H1 (cell line): ENCODE data around the gene RHBDF1. TPM values are rescaled to one million over a fixed set of nuclear protein-coding genes. Genes with fewer than 3 reads are reported as not detected.

Experiments used
- CREB1 ChIP-seq: IDR thresholded peaks from 2 replicates; pipeline ENCODE4 v1.6.1; 2012; ENCODE audit warnings: inconsistent platforms
- GABPA ChIP-seq: IDR thresholded peaks from 2 replicates; pipeline ENCODE4 v1.6.1; 2011; ENCODE audit warnings: mild to moderate bottlenecking, low read length, moderate library complexity, borderline replicate concordance; ENCODE audit not compliant: insufficient read depth
- HDAC2 ChIP-seq, 2 experiments: fragments of 300-600 bp in 1 of 2; sonication (generic) in 1 of 2; IDR thresholded peaks; 2 replicates each; pipeline ENCODE4 v1.6.1; 2011 to 2012; ENCODE audit warnings: low read depth in 2 of 2, low read length in 2 of 2, mild to moderate bottlenecking in 2 of 2, moderate library complexity in 2 of 2, borderline replicate concordance in 1 of 2, inconsistent platforms in 1 of 2
- KDM1A ChIP-seq: fragments of 200-600, 300-600 bp; sonication (generic); IDR thresholded peaks from 2 replicates; pipeline ENCODE4 v1.7.1; 2016; ENCODE audit warnings: mild to moderate bottlenecking, low read length, borderline replicate concordance
- RBBP5 ChIP-seq: IDR thresholded peaks from 2 replicates; pipeline ENCODE4 v1.7.1; 2012; ENCODE audit warnings: low read depth, mild to moderate bottlenecking, inconsistent platforms, low read length, moderate library complexity, borderline replicate concordance
- SIX5 ChIP-seq: IDR thresholded peaks from 2 replicates; pipeline ENCODE4 v1.6.1; 2011; ENCODE audit warnings: mild to moderate bottlenecking, low read depth, low read length
- SP2 ChIP-seq: IDR thresholded peaks from 2 replicates; pipeline ENCODE4 v1.6.1; 2012; ENCODE audit warnings: mild to moderate bottlenecking, low read length, inconsistent platforms
- SUZ12 ChIP-seq: fragments of 200-600 bp; sonication (generic); IDR thresholded peaks from 2 replicates; pipeline ENCODE4 v1.6.1; 2012; ENCODE audit warnings: mild to moderate bottlenecking, inconsistent platforms, low read length, moderate library complexity, mixed read lengths
- polyA plus RNA-seq, 7 experiments: library from polyadenylated mRNA; depleted of rRNA in 3 of 7; stranded (reverse) in 5 of 7; unstranded in 2 of 7; fragments of >200 nt in 5 of 7; fragments of 200-250 nt in 2 of 7; gene quantifications; 1 replicate in 5 of 7; 2 replicates in 1 of 7; 4 replicates in 1 of 7; pipeline versions ENCODE4 v1.2.1 to v1.2.3, GENCODE V29; 2011 to 2013; ENCODE audit warnings: missing spikeins in 2 of 7, mixed read lengths in 2 of 7
- total RNA-seq: library from RNA; stranded (reverse); fragmentation: NEBNext Ultra II Directional; extraction: Animal tissue kit (Norgen Biotek cat#: 25700); gene quantifications from 2 replicates; pipeline ENCODE4 v1.2.1, GENCODE V29; 2021
- TF ChIP-seq, protein P1 (sequence below): fragments of 300-600 bp; sonication (generic); IDR thresholded peaks from 2 replicates; pipeline ENCODE4 v1.7.1; 2012; ENCODE audit warnings: low read length, moderate library complexity, mild to moderate bottlenecking, inconsistent platforms; ENCODE audit not compliant: insufficient replicate concordance
- TF ChIP-seq, protein P2 (sequence below): IDR thresholded peaks from 2 replicates; pipeline ENCODE4 v1.6.1; 2012; ENCODE audit warnings: low read length, inconsistent platforms

Gene RHBDF1
- total and polyA plus RNA-seq, 2 of the 8 experiments (the other 6 are each of a cell fraction or from before 2014, with no cell fraction given), result 37.4 to 51.6 TPM

DNA sequence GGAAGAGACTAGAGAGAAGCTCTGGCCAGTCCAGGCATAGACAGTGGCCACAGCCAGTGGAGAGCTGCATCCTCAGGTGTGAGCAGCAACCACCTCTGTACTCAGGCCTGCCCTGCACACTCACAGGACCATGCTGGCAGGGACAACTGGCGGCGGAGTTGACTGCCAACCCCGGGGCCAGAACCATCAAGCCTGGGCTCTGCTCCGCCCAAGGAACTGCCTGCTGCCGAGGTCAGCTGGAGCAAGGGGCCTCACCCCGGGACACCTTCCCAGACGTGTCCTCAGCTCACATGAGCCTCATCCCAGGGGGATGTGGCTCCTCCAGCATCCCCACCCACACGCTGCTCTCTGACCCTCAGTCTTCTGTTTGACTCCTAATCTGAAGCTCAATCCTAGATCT lies 3.2 kb downstream of the RHBDF1 start (continued):
- TF ChIP-seq, protein P1, sequence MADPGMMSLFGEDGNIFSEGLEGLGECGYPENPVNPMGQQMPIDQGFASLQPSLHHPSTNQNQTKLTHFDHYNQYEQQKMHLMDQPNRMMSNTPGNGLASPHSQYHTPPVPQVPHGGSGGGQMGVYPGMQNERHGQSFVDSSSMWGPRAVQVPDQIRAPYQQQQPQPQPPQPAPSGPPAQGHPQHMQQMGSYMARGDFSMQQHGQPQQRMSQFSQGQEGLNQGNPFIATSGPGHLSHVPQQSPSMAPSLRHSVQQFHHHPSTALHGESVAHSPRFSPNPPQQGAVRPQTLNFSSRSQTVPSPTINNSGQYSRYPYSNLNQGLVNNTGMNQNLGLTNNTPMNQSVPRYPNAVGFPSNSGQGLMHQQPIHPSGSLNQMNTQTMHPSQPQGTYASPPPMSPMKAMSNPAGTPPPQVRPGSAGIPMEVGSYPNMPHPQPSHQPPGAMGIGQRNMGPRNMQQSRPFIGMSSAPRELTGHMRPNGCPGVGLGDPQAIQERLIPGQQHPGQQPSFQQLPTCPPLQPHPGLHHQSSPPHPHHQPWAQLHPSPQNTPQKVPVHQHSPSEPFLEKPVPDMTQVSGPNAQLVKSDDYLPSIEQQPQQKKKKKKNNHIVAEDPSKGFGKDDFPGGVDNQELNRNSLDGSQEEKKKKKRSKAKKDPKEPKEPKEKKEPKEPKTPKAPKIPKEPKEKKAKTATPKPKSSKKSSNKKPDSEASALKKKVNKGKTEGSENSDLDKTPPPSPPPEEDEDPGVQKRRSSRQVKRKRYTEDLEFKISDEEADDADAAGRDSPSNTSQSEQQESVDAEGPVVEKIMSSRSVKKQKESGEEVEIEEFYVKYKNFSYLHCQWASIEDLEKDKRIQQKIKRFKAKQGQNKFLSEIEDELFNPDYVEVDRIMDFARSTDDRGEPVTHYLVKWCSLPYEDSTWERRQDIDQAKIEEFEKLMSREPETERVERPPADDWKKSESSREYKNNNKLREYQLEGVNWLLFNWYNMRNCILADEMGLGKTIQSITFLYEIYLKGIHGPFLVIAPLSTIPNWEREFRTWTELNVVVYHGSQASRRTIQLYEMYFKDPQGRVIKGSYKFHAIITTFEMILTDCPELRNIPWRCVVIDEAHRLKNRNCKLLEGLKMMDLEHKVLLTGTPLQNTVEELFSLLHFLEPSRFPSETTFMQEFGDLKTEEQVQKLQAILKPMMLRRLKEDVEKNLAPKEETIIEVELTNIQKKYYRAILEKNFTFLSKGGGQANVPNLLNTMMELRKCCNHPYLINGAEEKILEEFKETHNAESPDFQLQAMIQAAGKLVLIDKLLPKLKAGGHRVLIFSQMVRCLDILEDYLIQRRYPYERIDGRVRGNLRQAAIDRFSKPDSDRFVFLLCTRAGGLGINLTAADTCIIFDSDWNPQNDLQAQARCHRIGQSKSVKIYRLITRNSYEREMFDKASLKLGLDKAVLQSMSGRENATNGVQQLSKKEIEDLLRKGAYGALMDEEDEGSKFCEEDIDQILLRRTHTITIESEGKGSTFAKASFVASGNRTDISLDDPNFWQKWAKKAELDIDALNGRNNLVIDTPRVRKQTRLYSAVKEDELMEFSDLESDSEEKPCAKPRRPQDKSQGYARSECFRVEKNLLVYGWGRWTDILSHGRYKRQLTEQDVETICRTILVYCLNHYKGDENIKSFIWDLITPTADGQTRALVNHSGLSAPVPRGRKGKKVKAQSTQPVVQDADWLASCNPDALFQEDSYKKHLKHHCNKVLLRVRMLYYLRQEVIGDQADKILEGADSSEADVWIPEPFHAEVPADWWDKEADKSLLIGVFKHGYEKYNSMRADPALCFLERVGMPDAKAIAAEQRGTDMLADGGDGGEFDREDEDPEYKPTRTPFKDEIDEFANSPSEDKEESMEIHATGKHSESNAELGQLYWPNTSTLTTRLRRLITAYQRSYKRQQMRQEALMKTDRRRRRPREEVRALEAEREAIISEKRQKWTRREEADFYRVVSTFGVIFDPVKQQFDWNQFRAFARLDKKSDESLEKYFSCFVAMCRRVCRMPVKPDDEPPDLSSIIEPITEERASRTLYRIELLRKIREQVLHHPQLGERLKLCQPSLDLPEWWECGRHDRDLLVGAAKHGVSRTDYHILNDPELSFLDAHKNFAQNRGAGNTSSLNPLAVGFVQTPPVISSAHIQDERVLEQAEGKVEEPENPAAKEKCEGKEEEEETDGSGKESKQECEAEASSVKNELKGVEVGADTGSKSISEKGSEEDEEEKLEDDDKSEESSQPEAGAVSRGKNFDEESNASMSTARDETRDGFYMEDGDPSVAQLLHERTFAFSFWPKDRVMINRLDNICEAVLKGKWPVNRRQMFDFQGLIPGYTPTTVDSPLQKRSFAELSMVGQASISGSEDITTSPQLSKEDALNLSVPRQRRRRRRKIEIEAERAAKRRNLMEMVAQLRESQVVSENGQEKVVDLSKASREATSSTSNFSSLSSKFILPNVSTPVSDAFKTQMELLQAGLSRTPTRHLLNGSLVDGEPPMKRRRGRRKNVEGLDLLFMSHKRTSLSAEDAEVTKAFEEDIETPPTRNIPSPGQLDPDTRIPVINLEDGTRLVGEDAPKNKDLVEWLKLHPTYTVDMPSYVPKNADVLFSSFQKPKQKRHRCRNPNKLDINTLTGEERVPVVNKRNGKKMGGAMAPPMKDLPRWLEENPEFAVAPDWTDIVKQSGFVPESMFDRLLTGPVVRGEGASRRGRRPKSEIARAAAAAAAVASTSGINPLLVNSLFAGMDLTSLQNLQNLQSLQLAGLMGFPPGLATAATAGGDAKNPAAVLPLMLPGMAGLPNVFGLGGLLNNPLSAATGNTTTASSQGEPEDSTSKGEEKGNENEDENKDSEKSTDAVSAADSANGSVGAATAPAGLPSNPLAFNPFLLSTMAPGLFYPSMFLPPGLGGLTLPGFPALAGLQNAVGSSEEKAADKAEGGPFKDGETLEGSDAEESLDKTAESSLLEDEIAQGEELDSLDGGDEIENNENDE, result no peak
- TF ChIP-seq, protein P2, sequence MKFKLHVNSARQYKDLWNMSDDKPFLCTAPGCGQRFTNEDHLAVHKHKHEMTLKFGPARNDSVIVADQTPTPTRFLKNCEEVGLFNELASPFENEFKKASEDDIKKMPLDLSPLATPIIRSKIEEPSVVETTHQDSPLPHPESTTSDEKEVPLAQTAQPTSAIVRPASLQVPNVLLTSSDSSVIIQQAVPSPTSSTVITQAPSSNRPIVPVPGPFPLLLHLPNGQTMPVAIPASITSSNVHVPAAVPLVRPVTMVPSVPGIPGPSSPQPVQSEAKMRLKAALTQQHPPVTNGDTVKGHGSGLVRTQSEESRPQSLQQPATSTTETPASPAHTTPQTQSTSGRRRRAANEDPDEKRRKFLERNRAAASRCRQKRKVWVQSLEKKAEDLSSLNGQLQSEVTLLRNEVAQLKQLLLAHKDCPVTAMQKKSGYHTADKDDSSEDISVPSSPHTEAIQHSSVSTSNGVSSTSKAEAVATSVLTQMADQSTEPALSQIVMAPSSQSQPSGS, result no peak
- no peak for TF ChIP-seq KDM1A
- no peak for TF ChIP-seq HDAC2 (IDR thresholded peaks at IDR 0.05; ENCODE audit: borderline replicate concordance in 1 of 2, low read depth in 2 of 2, low read length in 2 of 2)
- no peak for TF ChIP-seq GABPA
- no peak for TF ChIP-seq SUZ12
- TF ChIP-seq RBBP5, result no peak
- no peak for TF ChIP-seq CREB1
- no peak for TF ChIP-seq SP2
- TF ChIP-seq SIX5, result no peak
